ENCODE results near the gene PLB1.

- TF ChIP-seq, protein P1, sequence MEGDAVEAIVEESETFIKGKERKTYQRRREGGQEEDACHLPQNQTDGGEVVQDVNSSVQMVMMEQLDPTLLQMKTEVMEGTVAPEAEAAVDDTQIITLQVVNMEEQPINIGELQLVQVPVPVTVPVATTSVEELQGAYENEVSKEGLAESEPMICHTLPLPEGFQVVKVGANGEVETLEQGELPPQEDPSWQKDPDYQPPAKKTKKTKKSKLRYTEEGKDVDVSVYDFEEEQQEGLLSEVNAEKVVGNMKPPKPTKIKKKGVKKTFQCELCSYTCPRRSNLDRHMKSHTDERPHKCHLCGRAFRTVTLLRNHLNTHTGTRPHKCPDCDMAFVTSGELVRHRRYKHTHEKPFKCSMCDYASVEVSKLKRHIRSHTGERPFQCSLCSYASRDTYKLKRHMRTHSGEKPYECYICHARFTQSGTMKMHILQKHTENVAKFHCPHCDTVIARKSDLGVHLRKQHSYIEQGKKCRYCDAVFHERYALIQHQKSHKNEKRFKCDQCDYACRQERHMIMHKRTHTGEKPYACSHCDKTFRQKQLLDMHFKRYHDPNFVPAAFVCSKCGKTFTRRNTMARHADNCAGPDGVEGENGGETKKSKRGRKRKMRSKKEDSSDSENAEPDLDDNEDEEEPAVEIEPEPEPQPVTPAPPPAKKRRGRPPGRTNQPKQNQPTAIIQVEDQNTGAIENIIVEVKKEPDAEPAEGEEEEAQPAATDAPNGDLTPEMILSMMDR (IDR thresholded peaks at IDR 0.05): peak in 1 of 4 experiments; percentile 19
- TF ChIP-seq POLR2A (IDR thresholded peaks at IDR 0.05): no peak
These were observed 125.6 kb downstream of the PLB1 start for GRCh38 chr2:28621172-28622100.

Measured in prostate gland (tissue), 2 donors.